Progenitor cell of endocrine pancreas (in vitro differentiated cells): ENCODE data around the gene SUGCT. TPM values are rescaled to one million over a fixed set of nuclear protein-coding genes. Genes with fewer than 3 reads are reported as not detected.
A peak's percentile ranks its signal among the peaks of the same experiment; 100 is the strongest.

Experiments used
- DNase-seq: peaks from one replicate; pipeline ENCODE4 v3.0.0; 2021; ENCODE audit warnings: low spot score; ENCODE audit not compliant: unreplicated experiment
- H3K27ac Mint-ChIP-seq: 2 replicates; pipeline ENCODE4 v1.8.0; 2021; ENCODE audit warnings: mild to moderate bottlenecking, moderate library complexity, mixed read lengths
- H3K27me3 Mint-ChIP-seq: 2 replicates; pipeline ENCODE4 v1.8.0; 2021; ENCODE audit warnings: mixed read lengths
- H3K36me3 Mint-ChIP-seq: 2 replicates; pipeline ENCODE4 v1.8.0; 2022; ENCODE audit warnings: mixed read lengths; ENCODE audit not compliant: insufficient read depth
- H3K4me1 Mint-ChIP-seq: 2 replicates; pipeline ENCODE4 v1.8.0; 2021; ENCODE audit warnings: low read depth, mixed read lengths
- H3K4me3 Mint-ChIP-seq: 2 replicates; pipeline ENCODE4 v1.8.0; 2021; ENCODE audit warnings: low read depth, mild to moderate bottlenecking, moderate library complexity, mixed read lengths
- H3K9me3 Mint-ChIP-seq: 2 replicates; pipeline ENCODE4 v1.8.0; 2021; ENCODE audit warnings: low read depth, mixed read lengths
- total RNA-seq: library from RNA; stranded (reverse); gene quantifications from 2 replicates; pipeline ENCODE4 v1.2.1, GENCODE V29; 2021
- TF ChIP-seq, protein P1 (sequence below): fragments of 200-600 bp; sonication (generic); IDR thresholded peaks from one replicate; pipeline ENCODE4 v1.5.0; 2021; ENCODE audit warnings: antibody characterized with exemption, mild to moderate bottlenecking; ENCODE audit not compliant: unreplicated experiment

The SUGCT gene
- total RNA-seq, 1 donor from 2014 or later, result 6.2 TPM

DNA sequence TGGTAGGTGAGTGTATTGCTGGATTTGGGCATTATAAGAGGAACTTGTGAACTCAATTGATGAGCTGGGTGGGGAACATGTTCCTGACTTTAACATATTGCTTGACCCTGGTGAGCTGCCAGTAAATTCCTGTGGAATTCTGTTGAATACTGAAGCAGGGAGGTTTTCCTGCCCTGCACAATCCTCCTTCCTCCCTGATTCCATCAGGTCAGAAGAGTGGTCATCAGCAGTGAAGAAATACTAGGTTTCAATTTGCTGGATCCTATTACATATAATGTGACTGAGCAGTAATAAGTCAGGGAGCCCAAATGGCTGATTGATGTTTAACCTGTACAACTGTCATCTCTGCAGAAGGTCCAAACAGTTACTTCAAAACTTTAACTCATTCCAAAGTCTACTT, 581.2 kb downstream of the SUGCT start:
- Mint-ChIP-seq H3K27ac (no peak overlapping the region), H3K27me3 (no peaks in the 10 kb centered on the region), H3K9me3 (no peaks in the 10 kb centered on the region), H3K4me3 (no peak overlapping the region), H3K4me1 (peaks cover 7% of the 10 kb centered on the region), H3K36me3 (no peaks in the 10 kb centered on the region)
- no peak for DNase-seq
- TF ChIP-seq, protein P1, sequence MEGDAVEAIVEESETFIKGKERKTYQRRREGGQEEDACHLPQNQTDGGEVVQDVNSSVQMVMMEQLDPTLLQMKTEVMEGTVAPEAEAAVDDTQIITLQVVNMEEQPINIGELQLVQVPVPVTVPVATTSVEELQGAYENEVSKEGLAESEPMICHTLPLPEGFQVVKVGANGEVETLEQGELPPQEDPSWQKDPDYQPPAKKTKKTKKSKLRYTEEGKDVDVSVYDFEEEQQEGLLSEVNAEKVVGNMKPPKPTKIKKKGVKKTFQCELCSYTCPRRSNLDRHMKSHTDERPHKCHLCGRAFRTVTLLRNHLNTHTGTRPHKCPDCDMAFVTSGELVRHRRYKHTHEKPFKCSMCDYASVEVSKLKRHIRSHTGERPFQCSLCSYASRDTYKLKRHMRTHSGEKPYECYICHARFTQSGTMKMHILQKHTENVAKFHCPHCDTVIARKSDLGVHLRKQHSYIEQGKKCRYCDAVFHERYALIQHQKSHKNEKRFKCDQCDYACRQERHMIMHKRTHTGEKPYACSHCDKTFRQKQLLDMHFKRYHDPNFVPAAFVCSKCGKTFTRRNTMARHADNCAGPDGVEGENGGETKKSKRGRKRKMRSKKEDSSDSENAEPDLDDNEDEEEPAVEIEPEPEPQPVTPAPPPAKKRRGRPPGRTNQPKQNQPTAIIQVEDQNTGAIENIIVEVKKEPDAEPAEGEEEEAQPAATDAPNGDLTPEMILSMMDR, result no peak

DNA sequence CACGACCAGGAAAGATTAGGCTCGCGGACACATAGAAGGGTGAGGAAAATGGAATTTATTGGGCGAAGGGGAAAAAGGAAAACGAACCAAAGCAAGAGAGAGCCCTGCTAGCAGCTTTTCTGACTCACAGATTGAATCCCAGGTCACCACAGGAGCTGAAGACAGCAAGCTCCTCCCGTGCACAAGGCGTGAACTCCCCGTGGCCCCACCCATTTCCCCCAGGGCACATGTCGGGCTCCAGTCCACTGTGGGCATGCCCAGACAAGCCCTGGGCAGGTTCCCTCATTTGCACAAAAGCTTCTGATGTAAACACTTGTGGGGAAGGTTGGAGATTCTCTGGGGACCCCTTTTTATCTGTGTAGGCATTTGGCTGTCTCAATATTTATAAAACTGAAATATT, 582.4 kb downstream of the SUGCT start:
- peak overlapping the region; percentile 70 for H3K27ac Mint-ChIP-seq
- TF ChIP-seq, protein P1, result no peak
- H3K27me3 Mint-ChIP-seq, result no peaks in the 10 kb centered on the region
- H3K9me3 Mint-ChIP-seq, result no peaks in the 10 kb centered on the region
- peaks cover 7% of the 10 kb centered on the region for H3K4me1 Mint-ChIP-seq
- DNase-seq, result no peak
- peak overlapping the region; percentile 2 for H3K4me3 Mint-ChIP-seq
- H3K36me3 Mint-ChIP-seq, result no peaks in the 10 kb centered on the region

DNA sequence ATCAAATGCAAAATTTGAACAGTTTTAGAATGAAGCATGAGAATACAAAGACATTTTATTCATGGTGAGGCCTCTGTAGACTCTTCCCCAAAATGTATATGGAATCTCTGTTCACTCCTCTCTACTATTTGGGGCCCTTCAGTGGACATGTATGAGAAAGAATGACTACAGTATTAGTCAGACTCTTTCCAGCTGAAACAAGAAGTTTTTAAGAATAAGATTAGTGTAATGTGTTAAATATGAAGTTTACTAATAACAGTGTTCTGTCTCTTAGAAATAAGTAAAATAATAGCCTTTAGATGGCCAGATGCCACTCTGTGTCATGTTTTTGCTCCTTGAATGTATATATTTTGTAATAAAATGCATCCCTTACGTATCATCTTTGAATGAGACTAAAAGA, 585.6 kb downstream of the SUGCT start:
- no peaks in the 10 kb centered on the region for H3K9me3 Mint-ChIP-seq
- H3K36me3 Mint-ChIP-seq, result no peaks in the 10 kb centered on the region
- no peak overlapping the region for H3K4me3 Mint-ChIP-seq
- DNase-seq, result no peak
- no peak overlapping the region for H3K27ac Mint-ChIP-seq
- H3K4me1 Mint-ChIP-seq, result peaks cover 9% of the 10 kb centered on the region
- TF ChIP-seq, protein P1, result no peak
- no peaks in the 10 kb centered on the region for H3K27me3 Mint-ChIP-seq

DNA sequence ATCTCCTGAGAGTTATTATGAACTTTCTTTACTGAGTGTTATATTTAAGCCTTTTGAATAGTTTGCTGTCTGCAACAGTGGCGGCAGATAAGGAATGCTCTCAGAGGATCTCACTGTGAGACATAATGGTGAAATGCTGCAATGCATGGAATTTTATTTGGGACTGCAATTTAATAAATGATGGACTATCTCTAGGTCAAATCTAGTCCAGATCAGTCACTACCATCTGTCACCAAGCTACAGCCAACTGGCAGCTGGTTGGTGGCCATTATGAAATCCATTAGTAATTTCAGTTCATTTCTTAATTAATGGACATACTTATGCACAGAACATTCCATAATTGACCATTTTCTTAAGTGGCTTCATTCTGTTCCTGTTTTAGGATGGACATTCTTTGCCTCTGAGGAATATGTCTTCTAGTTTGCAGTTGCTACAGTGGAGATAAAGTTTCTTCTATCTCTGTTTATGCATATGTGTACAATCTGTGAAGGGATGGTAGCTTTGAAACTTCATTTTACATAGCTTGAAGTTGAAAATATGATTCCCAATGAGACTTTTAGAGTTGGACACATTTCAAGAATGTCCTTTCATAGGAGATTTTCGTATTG, 586.6 kb downstream of the SUGCT start:
- peaks cover 2% of the 10 kb centered on the region for H3K9me3 Mint-ChIP-seq
- peaks cover 5% of the 10 kb centered on the region for H3K4me1 Mint-ChIP-seq
- H3K27ac Mint-ChIP-seq, result no peak overlapping the region

DNA sequence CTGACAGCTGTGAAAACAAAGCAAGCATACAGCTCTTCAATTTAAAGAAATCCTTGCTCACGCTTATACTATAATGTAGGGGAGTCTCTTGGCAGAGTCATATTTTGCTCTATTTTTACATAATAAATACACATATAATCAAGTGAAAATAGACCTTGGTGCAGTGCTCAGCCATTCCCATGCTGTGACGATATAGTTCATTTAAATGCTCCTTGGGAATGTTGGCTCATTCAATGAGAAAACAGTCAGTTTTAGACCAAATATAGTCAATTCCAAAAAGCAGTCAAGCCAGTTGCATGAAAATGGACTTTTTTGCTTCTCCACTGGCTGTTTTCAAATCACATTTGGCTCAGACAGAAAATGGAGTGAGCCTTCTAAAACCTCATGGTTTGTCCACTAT, 587.4 kb downstream of the SUGCT start:
- H3K27ac Mint-ChIP-seq, result no peak overlapping the region

More for the DNA sequence above, 586.6 kb downstream of the SUGCT start:
- Mint-ChIP-seq H3K36me3 (no peaks in the 10 kb centered on the region), H3K4me3 (no peak overlapping the region), H3K27me3 (no peaks in the 10 kb centered on the region)
- TF ChIP-seq, protein P1, result no peak
- DNase-seq, result no peak

More for the DNA sequence above, 587.4 kb downstream of the SUGCT start:
- Mint-ChIP-seq H3K9me3 (peaks cover 4% of the 10 kb centered on the region), H3K4me1 (peaks cover 2% of the 10 kb centered on the region), H3K4me3 (no peak overlapping the region), H3K27me3 (no peaks in the 10 kb centered on the region), H3K36me3 (no peaks in the 10 kb centered on the region)
- TF ChIP-seq, protein P1, result no peak
- DNase-seq, result no peak
